Heart left ventricle (tissue), 16 donors: Measurements from ENCODE around the gene ADGRB3. TPM values are rescaled to one million over a fixed set of nuclear protein-coding genes. Genes with fewer than 3 reads are reported as not detected.

Experiments used
- ATAC-seq, 4 donors: fragments of 200-7000 bp; cut with Tn5 transposase; one replicate each; pipeline ENCODE4 v1.9.1; 2020 to 2022; ENCODE audit warnings: moderate library complexity in 4 of 4, mild to moderate bottlenecking in 3 of 4, moderate number of reproducible peaks in 1 of 4
- DNase-seq, 5 donors: peaks; one replicate each; pipeline ENCODE4 v3.0.0-alpha.2; 2020
- H3K27ac ChIP-seq, 12 donors: fragments of 200-600 bp; sonication (generic) in 4 of 12; one replicate each; pipeline versions ENCODE4 v1.5.0 to v1.8.0; 2016 to 2022; ENCODE audit warnings: mild to moderate bottlenecking in 2 of 12
- H3K27me3 ChIP-seq, 9 donors: fragments of 200-600 bp; sonication (generic) in 2 of 9; one replicate each; pipeline versions ENCODE4 v1.5.1 to v1.8.0; 2016 to 2022; ENCODE audit warnings: mild to moderate bottlenecking in 3 of 9
- H3K36me3 ChIP-seq, 9 donors: fragments of 200-600 bp; sonication (generic) in 2 of 9; one replicate each; pipeline versions ENCODE4 v1.5.0 to v1.8.0; 2018 to 2022; ENCODE audit warnings: mild to moderate bottlenecking in 2 of 9
- H3K4me1 ChIP-seq, 12 donors: fragments of 200-600 bp; sonication (generic) in 4 of 12; one replicate each; pipeline versions ENCODE4 v1.5.0 to v1.8.0; 2016 to 2022; ENCODE audit warnings: mild to moderate bottlenecking in 3 of 12
- H3K4me3 ChIP-seq, 12 donors: fragments of 200-600 bp; sonication (generic) in 4 of 12; one replicate each; pipeline versions ENCODE4 v1.5.0 to v1.8.0; 2017 to 2022; ENCODE audit warnings: mild to moderate bottlenecking in 9 of 12, moderate library complexity in 4 of 12
- H3K9me3 ChIP-seq, 12 donors: fragments of 200-600 bp; sonication (generic) in 4 of 12; one replicate each; pipeline versions ENCODE4 v1.5.0 to v1.8.0; 2016 to 2022; ENCODE audit warnings: mild to moderate bottlenecking in 1 of 12
- CTCF ChIP-seq, 12 donors: fragments of 200-600 bp; sonication (generic) in 4 of 12; IDR thresholded peaks; one replicate each; pipeline versions ENCODE4 v1.5.0 to v1.8.0; 2018 to 2022; ENCODE audit warnings: antibody characterized with exemption in 12 of 12, mild to moderate bottlenecking in 5 of 12
- POLR2A ChIP-seq, 2 donors: fragments of 450-650 bp; IDR thresholded peaks; one replicate each; pipeline ENCODE4 v1.6.1; 2017; ENCODE audit warnings: antibody characterized with exemption in 2 of 2, mild to moderate bottlenecking in 2 of 2, moderate library complexity in 2 of 2
- WGBS, 4 donors: extraction: QIAGEN DNeasy Blood & Tissue Kit in 2 of 4; methylation state at CpG; one replicate each; pipeline versions ENCODE4 v1.1.5 to v1.1.7; 2013 to 2018; 5-methylcytosine and 5-hydroxymethylcytosine counted together
- intact Hi-C, 10 donors: fragments of 100-400 bp; cut with DNase I; formaldehyde crosslinking; loops; one replicate each; pipeline versions ENCODE4 v1.11.1 to v1.14.2; 2022
- polyA plus RNA-seq, 2 donors: library from polyadenylated mRNA; stranded (reverse); fragments of 200-250 nt; gene quantifications; one replicate each; pipeline ENCODE4 v1.2.3, GENCODE V29; 2013
- total RNA-seq, 9 donors: library from RNA; depleted of rRNA in 2 of 9; stranded (reverse); fragments of >200 nt in 2 of 9; fragmentation: NEBNext Ultra II Directional in 3 of 9; extraction: Animal tissue kit (Norgen Biotek cat#: 25700) in 3 of 9; gene quantifications; one replicate each; pipeline versions ENCODE4 v1.1.0 to v1.2.4, GENCODE V29; 2016 to 2023
- donor health status: ischemic (EF 13 %, LVEDD 7.1; RV severe dilation, severe dysfunction).
- donor health status: healthy with polysubstance abuse.
- donor health status: DM: no; HTN: yes; CAD: no.
- donor health status: DM: no; HTN: no; CAD: no.
- donor health status: ischemic (EF 25% LVEDD 6.9; RV normal size, moderate dysfunction).
- donor health status: ischemic (EF 25% LVEDD 5.7; RV mildly dilated, moderate dysfunction).
- donor health status: healthy.
- donor health status: DM: yes; HTN: yes; CAD: no.
- donor health status: ischemic (EF 35%, LVEDD 5.7; RV mildly dilated, moderate dysfunction).
- donor health status: nonischemic (EF 11% LVEDD 7.7; RV severe dilation, severe dysfunction).
- donor health status: DM: yes; HTN: yes; CAD: no.
- donor health status: PGD.
- donor health status: ischemic (EF 29% LVEDD 5.4; RV normal size, mild dysfunction).
- donor health status: nonischemic (EF 23%, LVEDD 6.1; RV moderate dilation, normal function).

Gene ADGRB3
- total and polyA plus RNA-seq, 11 donors = 0.51 to 2.5 (median 1.1) TPM

- H3K4me3 ChIP-seq = no peak overlapping the region
- intact Hi-C loops = no loop called here
- H3K9me3 ChIP-seq = peaks cover 0 to 29% (median 13%) of the 10 kb centered on the region in 12 donors
- TF ChIP-seq POLR2A (IDR thresholded peaks at IDR 0.05) (no peak), CTCF (IDR thresholded peaks at IDR 0.05) (no peak)
- ATAC-seq (no peak), DNase-seq (no peak)
- no peaks in the 10 kb centered on the region for H3K4me1 ChIP-seq
- H3K27ac ChIP-seq = no peak overlapping the region
- H3K36me3 ChIP-seq = no peaks in the 10 kb centered on the region
- H3K27me3 ChIP-seq = no peaks in the 10 kb centered on the region
- WGBS, 4 donors = 32 to 47% (median 38%) methylated on average over 3 of the region's 3 CpGs
Observed at GRCh38 chr6:69408886-69409285, 773.8 kb downstream of the ADGRB3 start.

- TF ChIP-seq POLR2A (IDR thresholded peaks at IDR 0.05) (no peak), CTCF (IDR thresholded peaks at IDR 0.05) (no peak)
- no peak for DNase-seq
- no peaks in the 10 kb centered on the region for H3K36me3 ChIP-seq
- H3K4me3 ChIP-seq = no peak overlapping the region
- H3K27ac ChIP-seq = no peak overlapping the region
- 58 to 66% (median 62%) methylated on average over 2 of the region's 2 CpGs for WGBS, 4 donors
- no peak for ATAC-seq
- peaks cover 0 to 3% (median 0%) of the 10 kb centered on the region in 12 donors for H3K9me3 ChIP-seq
- intact Hi-C loops = no loop called here
- H3K4me1 ChIP-seq = no peaks in the 10 kb centered on the region
- no peaks in the 10 kb centered on the region for H3K27me3 ChIP-seq
Observed at GRCh38 chr6:69416776-69417175, 781.7 kb downstream of the ADGRB3 start.

- no peak for DNase-seq
- intact Hi-C loops = no loop called here
- H3K27me3 ChIP-seq = no peaks in the 10 kb centered on the region
- no peak for ATAC-seq
- H3K36me3 ChIP-seq = no peaks in the 10 kb centered on the region
- TF ChIP-seq CTCF (IDR thresholded peaks at IDR 0.05) (no peak), POLR2A (IDR thresholded peaks at IDR 0.05) (no peak)
- H3K9me3 ChIP-seq = no peaks in the 10 kb centered on the region
- no peak overlapping the region for H3K4me3 ChIP-seq
- H3K27ac ChIP-seq = no peak overlapping the region
- H3K4me1 ChIP-seq = no peaks in the 10 kb centered on the region
Observed at GRCh38 chr6:69421269-69421668, 786.2 kb downstream of the ADGRB3 start.

GRCh38 chr6:69422020-69422419 is 786.9 kb downstream of the ADGRB3 start:
- Histone ChIP-seq H3K36me3 (no peaks in the 10 kb centered on the region), H3K9me3 (no peaks in the 10 kb centered on the region), H3K4me3 (no peak overlapping the region), H3K27ac (no peak overlapping the region), H3K27me3 (no peaks in the 10 kb centered on the region), H3K4me1 (no peaks in the 10 kb centered on the region)
- intact Hi-C loops = no loop called here
- TF ChIP-seq POLR2A (IDR thresholded peaks at IDR 0.05) (no peak), CTCF (IDR thresholded peaks at IDR 0.05) (no peak)
- DNase-seq (no peak), ATAC-seq (no peak)
- 89 to 97% (median 90%) methylated on average over 1 of the region's 1 CpG for WGBS, 4 donors
